HCT116 (cell line): ENCODE data around the gene ARSG. TPM values are rescaled to one million over a fixed set of nuclear protein-coding genes. Genes with fewer than 3 reads are reported as not detected.

Experiments
- ATAC-seq: fragments of 200-7000 bp; cut with Tn5 transposase; 2 replicates; pipeline ENCODE4 v1.9.1; 2020; ENCODE audit warnings: mild to moderate bottlenecking, moderate library complexity
- BruUV-seq: library from RNA; stranded (reverse); fragments of 400-500 nt; replicated peaks from 2 replicates; lab custom pipeline; 2021; lab: Mats Ljungman, UMichigan
- CTCF ChIA-PET: fragments of 300-600 bp; sonication (Branson Sonifier 250); formaldehyde crosslinking; loops from one replicate; lab custom pipeline; 2021; ENCODE audit warnings: antibody characterized with exemption; lab: Charles Lee
- POLR2A ChIA-PET: fragments of 300-600, 350-600 bp; sonication (Branson Sonifier 250); formaldehyde crosslinking; loops from one replicate; lab custom pipeline; 2021; ENCODE audit warnings: antibody characterized with exemption; lab: Charles Lee
- RAD21 ChIA-PET, 2 experiments: fragments of 300-600 bp; sonication (Branson Sonifier 250); formaldehyde crosslinking; loops; one replicate each; lab custom pipeline; 2023; ENCODE audit warnings: low total read pairs in 2 of 2; ENCODE audit not compliant: uncharacterized antibody in 2 of 2, unreplicated experiment in 2 of 2, low non-redundant PET in 1 of 2; lab: Charles Lee
- DNase-seq: peaks from one replicate; pipeline ENCODE4 v3.0.0-alpha.2; 2010; ENCODE audit warnings: low read depth, low spot score
- H2AFZ ChIP-seq: fragments of 200-600 bp; shearing (Covaris generic), sonication (generic); 2 replicates; pipeline ENCODE4 v1.6.1; 2017; ENCODE audit warnings: low read depth, mixed run types, mixed read lengths, antibody characterized with exemption, low read length; ENCODE audit not compliant: poor library complexity, severe bottlenecking
- H3K27ac ChIP-seq: 2 replicates; pipeline ENCODE4 v1.5.1; 2012; ENCODE audit warnings: low read depth, low read length
- H3K27me3 ChIP-seq: fragments of 200-600 bp; sonication (generic); 2 replicates; pipeline ENCODE4 v1.6.1; 2016; ENCODE audit warnings: mixed run types, low read length, mixed read lengths; ENCODE audit not compliant: insufficient read depth
- H3K36me3 ChIP-seq, 2 experiments: fragments of 200-500 bp in 1 of 2; fragments of 200-600 bp in 1 of 2; sonication (Bioruptor generic) in 1 of 2; sonication (generic) in 1 of 2; 2 replicates each; pipeline versions ENCODE4 v1.5.1 to v1.6.1; 2014 to 2016; ENCODE audit warnings: low read length in 2 of 2, inconsistent platforms in 1 of 2, mixed read lengths in 1 of 2, mixed run types in 1 of 2; ENCODE audit not compliant: insufficient read depth in 2 of 2, control insufficient read depth in 1 of 2
- H3K4me1 ChIP-seq, 2 experiments: fragments of 200-600 bp in 1 of 2; sonication (generic) in 1 of 2; 2 replicates each; pipeline versions ENCODE4 v1.5.1 to v1.6.1; 2012 to 2017; ENCODE audit warnings: low read length in 2 of 2, inconsistent platforms in 1 of 2, mild to moderate bottlenecking in 1 of 2, mixed read lengths in 1 of 2, mixed run types in 1 of 2, moderate library complexity in 1 of 2; ENCODE audit not compliant: insufficient read depth in 2 of 2, control insufficient read depth in 1 of 2
- H3K4me2 ChIP-seq: fragments of 200-600 bp; sonication (generic); 2 replicates; pipeline ENCODE4 v1.6.1; 2017; ENCODE audit warnings: mixed run types, low read length, mixed read lengths
- H3K4me3 ChIP-seq, 2 experiments: fragments of 200-600 bp in 1 of 2; sonication (generic) in 1 of 2; replicated peaks in 1 of 2; 2 replicates each; pipeline ENCODE4 v1.5.1; 2011 to 2016; ENCODE audit warnings: low read length in 2 of 2, control low read depth in 1 of 2, low read depth in 1 of 2, mild to moderate bottlenecking in 1 of 2, mixed read lengths in 1 of 2, mixed run types in 1 of 2
- H3K79me2 ChIP-seq: fragments of 200-600 bp; sonication (generic); 2 replicates; pipeline ENCODE4 v1.6.1; 2017; ENCODE audit warnings: mild to moderate bottlenecking, mixed run types, low read length, moderate library complexity, mixed read lengths; ENCODE audit not compliant: insufficient read depth
- H3K9ac ChIP-seq: fragments of 200-600 bp; sonication (generic); 2 replicates; pipeline ENCODE4 v1.6.1; 2016; ENCODE audit warnings: low read length, mixed read lengths
- H3K9me2 ChIP-seq: fragments of 200-600 bp; sonication (generic), shearing (Covaris generic); 2 replicates; pipeline ENCODE4 v1.6.1; 2017; ENCODE audit warnings: mixed run types, mild to moderate bottlenecking, moderate library complexity; ENCODE audit not compliant: insufficient read depth
- H3K9me3 ChIP-seq, 2 experiments: fragments of 200-500 bp in 1 of 2; fragments of 200-600 bp in 1 of 2; sonication (Bioruptor generic) in 1 of 2; sonication (generic) in 1 of 2; 2 replicates each; pipeline ENCODE4 v1.6.1; 2014 to 2017; ENCODE audit warnings: low read length in 2 of 2, mixed read lengths in 2 of 2, inconsistent platforms in 1 of 2, low read depth in 1 of 2, mild to moderate bottlenecking in 1 of 2, mixed run types in 1 of 2, moderate library complexity in 1 of 2; ENCODE audit not compliant: control insufficient read depth in 1 of 2, insufficient read depth in 1 of 2
- H4K20me1 ChIP-seq: fragments of 200-600 bp; sonication (generic), shearing (Covaris generic); 2 replicates; pipeline ENCODE4 v1.6.1; 2017; ENCODE audit warnings: mixed run types, mild to moderate bottlenecking, moderate library complexity; ENCODE audit not compliant: insufficient read depth
- ATF3 ChIP-seq: IDR thresholded peaks from 2 replicates; pipeline ENCODE4 v1.6.1; 2012
- CBX3 ChIP-seq: IDR thresholded peaks from 2 replicates; pipeline ENCODE4 v1.6.1; 2012; ENCODE audit warnings: low read depth
- FOSL1 ChIP-seq: IDR thresholded peaks from 2 replicates; pipeline ENCODE4 v1.6.1; 2012; ENCODE audit warnings: low read depth
- POLR2A ChIP-seq: IDR thresholded peaks from 2 replicates; pipeline ENCODE4 v1.7.0; 2011; ENCODE audit warnings: borderline replicate concordance; ENCODE audit not compliant: insufficient read depth, insufficient read length; ENCODE audit errors: extremely low read depth
- POLR2AphosphoS5 ChIP-seq: IDR thresholded peaks from 2 replicates; pipeline ENCODE4 v1.6.1; 2011; ENCODE audit warnings: mild to moderate bottlenecking, low read depth, low read length, moderate library complexity
- RAD21 ChIP-seq: IDR thresholded peaks from 2 replicates; pipeline ENCODE4 v1.6.1; 2012; ENCODE audit warnings: low read depth, mild to moderate bottlenecking
- SIN3A ChIP-seq: IDR thresholded peaks from 2 replicates; pipeline ENCODE4 v1.6.1; 2012; ENCODE audit warnings: low read depth
- SP1 ChIP-seq: IDR thresholded peaks from 2 replicates; pipeline ENCODE4 v1.6.1; 2012; ENCODE audit warnings: low read depth
- SRF ChIP-seq: IDR thresholded peaks from 2 replicates; pipeline ENCODE4 v1.6.1; 2012; ENCODE audit warnings: low read depth
- TCF7L2 ChIP-seq: IDR thresholded peaks from 2 replicates; pipeline ENCODE4 v1.7.0; 2011; ENCODE audit warnings: borderline replicate concordance, inconsistent platforms; ENCODE audit not compliant: insufficient read depth, insufficient read length; ENCODE audit errors: extremely low read depth
- ZBTB33 ChIP-seq: IDR thresholded peaks from 2 replicates; pipeline ENCODE4 v1.6.1; 2011; ENCODE audit warnings: mild to moderate bottlenecking, low read length, moderate library complexity; ENCODE audit not compliant: insufficient replicate concordance; ENCODE audit errors: extremely low read depth
- ZFX ChIP-seq: fragments of 450-650 bp; IDR thresholded peaks from 2 replicates; pipeline ENCODE4 v1.6.1; 2017
- intact Hi-C: fragments of 100-400 bp; cut with micrococcal nuclease; formaldehyde crosslinking; loops from 2 replicates; pipeline ENCODE4 v1.10.0; 2022
- total RNA-seq: library from RNA; stranded (reverse); gene quantifications from one replicate; pipeline ENCODE4 v1.2.1, GENCODE V29; 2021; ENCODE audit not compliant: unreplicated experiment

ARSG gene
- total RNA-seq, 1 experiment from 2014 or later = 17.1 TPM

- no peak for TF ChIP-seq ZBTB33
- TF ChIP-seq RAD21 = no peak
- TF ChIP-seq ATF3 = no peak
- no peak for TF ChIP-seq CBX3
- TF ChIP-seq SIN3A = no peak
- no peak for TF ChIP-seq POLR2AphosphoS5
- no peak for TF ChIP-seq SP1
- TF ChIP-seq SRF = no peak
- no peak for TF ChIP-seq ZFX
Measured at GRCh38 chr17:68294196-68294555, 2.9 kb downstream of the ARSG start (continued).

GRCh38 chr17:68294617-68295016 is 3.3 kb downstream of the ARSG start:
- POLR2A ChIA-PET = interaction anchor here (1.1 kb wide), 1 partner anchor 89 kb away, joined by 4 read pairs; no protein-coding TSS in a partner anchor
- peaks cover 34 to 56% of the 10 kb centered on the region in 2 experiments for H3K4me1 ChIP-seq
- intact Hi-C loops = no loop called here
- TF ChIP-seq TCF7L2 (no peak), POLR2A (no peak), FOSL1 (no peak), SRF (no peak), RAD21 (no peak)
- H3K4me3 ChIP-seq = no peak overlapping the region
- H2AFZ ChIP-seq = no peak overlapping the region
- H3K4me2 ChIP-seq = peak overlapping the region; percentile 8; the same call in 1 of the 2 replicates
- no peak for ATAC-seq
- no peak overlapping the region for H3K9ac ChIP-seq
- CTCF ChIA-PET = no interaction called here
- no peaks in the 10 kb centered on the region for H3K36me3 ChIP-seq
- no peaks in the 10 kb centered on the region for H4K20me1 ChIP-seq
- H3K27me3 ChIP-seq = no peaks in the 10 kb centered on the region
- no peaks in the 10 kb centered on the region for H3K9me3 ChIP-seq
- BruUV-seq = no TSS peak
- H3K27ac ChIP-seq = no peak overlapping the region; the same call in 1 of the 2 replicates
- no peak for DNase-seq
- RAD21 ChIA-PET = no interaction called here
- no peaks in the 10 kb centered on the region for H3K9me2 ChIP-seq
- H3K79me2 ChIP-seq = 0 out of 2 replicates have a peak, but pooled peaks cover 12% of the 10 kb centered on the region
